ENCODE data around the gene CLDN7.

The CLDN7 gene

DNA sequence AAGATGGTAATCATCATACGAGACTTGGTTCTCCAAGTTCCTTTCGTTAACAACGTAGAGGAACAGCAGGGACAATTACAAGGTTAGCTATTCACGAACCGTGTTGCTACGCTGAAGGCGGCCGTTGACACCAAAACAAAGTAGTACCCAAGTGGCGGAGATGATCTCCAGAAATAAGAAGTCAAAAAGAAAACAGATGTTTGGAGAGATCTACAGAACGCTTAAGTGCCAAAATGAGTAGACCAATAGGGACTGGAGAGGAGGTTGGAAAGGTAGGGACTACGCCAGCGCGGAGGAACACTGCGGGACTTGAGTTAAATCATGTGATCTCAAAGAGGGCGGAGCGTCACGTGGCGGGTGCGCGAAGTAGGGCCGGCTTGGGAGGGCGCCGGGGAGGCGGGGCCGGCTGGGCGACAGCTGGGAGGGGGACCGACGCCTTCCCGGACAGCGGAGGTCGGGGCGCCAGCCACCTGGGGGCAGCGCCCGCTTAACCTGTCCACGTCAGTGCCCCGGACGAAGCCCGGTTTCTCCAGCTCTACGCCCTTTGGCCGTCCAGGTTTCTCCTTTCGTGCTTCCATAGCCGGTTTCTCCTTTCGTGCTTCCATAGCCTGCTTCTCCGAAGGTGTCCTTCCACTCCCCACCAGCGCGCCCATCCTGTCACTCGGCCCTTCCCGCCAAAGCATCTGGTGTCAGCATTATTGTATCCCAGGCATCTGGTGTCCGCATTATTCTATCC is 19.4 kb downstream of the CLDN7 start:
- peak; percentile 91 for DNase-seq (ENCODE audit: low spot score)
- TF ChIP-seq, protein P1, sequence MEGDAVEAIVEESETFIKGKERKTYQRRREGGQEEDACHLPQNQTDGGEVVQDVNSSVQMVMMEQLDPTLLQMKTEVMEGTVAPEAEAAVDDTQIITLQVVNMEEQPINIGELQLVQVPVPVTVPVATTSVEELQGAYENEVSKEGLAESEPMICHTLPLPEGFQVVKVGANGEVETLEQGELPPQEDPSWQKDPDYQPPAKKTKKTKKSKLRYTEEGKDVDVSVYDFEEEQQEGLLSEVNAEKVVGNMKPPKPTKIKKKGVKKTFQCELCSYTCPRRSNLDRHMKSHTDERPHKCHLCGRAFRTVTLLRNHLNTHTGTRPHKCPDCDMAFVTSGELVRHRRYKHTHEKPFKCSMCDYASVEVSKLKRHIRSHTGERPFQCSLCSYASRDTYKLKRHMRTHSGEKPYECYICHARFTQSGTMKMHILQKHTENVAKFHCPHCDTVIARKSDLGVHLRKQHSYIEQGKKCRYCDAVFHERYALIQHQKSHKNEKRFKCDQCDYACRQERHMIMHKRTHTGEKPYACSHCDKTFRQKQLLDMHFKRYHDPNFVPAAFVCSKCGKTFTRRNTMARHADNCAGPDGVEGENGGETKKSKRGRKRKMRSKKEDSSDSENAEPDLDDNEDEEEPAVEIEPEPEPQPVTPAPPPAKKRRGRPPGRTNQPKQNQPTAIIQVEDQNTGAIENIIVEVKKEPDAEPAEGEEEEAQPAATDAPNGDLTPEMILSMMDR (IDR thresholded peaks at IDR 0.05; ENCODE audit: extremely low read depth, missing control alignments), result no peak

DNA sequence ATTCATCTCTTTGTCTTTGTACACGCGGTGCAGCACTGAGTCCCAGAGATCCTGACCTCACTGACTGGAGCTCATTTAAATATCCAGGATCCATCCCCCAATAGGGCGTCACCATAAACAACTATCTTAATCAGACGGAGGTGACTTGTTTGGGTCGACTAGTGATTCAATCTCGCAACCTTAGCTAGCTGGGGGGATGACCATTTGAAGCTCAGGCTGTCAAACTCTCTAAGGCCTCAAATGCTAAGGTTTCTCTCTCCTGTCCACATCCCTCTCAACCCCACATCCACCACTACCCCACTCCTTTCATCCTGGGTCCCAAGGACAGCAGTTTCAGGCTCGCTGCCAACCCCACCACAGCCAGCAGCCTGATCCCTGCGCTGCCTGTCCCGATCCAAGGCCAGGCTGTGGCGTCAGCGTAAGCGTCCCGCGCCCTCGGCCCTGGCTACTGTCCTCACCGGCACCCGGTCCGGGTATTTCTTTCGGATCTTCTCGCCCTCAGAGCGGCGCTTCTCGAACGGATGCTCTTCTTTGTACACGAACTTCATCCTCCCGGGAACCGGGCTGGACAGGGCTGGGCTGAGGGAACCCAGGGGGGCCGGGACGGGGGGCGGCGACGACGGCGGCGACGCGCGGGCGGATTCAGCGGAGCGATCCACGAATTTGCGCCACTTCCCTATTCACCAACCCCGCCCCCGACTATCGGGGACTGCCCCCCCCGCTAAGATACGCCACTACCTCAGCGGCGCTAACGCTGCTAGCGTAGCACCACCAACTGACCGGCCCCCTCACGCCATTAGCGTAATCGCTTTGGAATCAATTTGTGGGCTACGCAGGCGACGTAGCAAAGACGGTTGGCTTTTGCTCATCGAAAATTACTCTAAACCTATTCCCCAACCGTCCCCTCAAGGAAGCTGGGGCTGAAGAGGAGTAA is 20.2 kb downstream of the CLDN7 start, which contains the start of gene GABARAP:
GABARAP (minus strand) TSS at position 667 of the 934 bp plus-strand sequence; CDS start at position 548, 119 bp downstream.
- DNase-seq (ENCODE audit: low spot score), result peak; percentile 85
- TF ChIP-seq, protein P1 (IDR thresholded peaks at IDR 0.05; ENCODE audit: extremely low read depth, missing control alignments), result no peak

DNA sequence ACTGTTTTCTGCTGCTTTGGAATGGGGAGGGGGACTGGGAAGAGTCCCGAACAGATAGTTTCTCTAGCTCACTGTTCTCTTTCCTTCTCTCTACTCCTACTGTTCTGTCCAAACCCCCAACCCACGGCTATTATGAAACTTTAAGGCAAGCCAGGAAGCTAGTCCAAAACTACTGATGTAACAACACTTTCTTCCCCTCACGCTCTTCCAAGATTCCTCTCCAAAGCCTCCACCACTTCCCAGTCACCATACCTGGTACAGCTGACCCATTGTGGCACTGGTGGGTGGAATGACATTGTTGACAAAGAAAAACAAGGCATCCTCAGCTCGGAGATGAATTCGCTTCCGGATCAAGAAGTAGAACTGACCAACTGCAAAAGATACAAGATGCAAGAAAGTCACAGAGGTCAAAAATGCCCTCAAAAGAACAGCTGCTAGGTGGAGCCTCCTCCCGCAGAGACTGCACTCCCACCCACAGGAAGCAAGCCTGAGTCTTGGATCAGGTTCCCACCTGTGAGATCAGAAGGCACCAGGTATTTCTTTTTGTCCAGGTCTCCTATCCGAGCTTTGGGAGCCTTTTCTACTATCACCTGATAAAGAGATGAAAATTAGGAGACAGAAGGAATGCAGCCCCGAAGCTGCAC is 21.1 kb downstream of the CLDN7 start:
- TF ChIP-seq, protein P1 (IDR thresholded peaks at IDR 0.05; ENCODE audit: extremely low read depth, missing control alignments), result no peak
- DNase-seq (ENCODE audit: low spot score), result no peak

DNA sequence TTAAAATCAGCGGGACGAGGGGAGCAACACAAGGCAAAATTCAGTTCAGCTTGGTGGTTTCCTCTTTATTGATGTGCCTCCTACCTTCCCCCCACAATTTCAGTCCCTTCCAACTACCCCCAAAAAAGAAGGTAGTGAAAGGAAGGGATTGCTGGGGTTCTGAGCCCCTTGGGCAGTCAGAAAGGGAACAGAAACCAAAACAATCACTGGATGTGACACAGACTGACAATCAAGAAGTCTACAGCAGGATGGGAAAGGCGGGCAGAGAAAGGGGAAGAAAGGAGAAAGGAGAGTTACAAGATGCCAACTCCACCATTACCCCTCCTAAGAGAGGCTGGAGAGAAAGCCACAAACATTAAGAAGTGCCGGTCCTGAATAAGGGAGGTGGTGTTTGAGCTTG is 21.9 kb downstream of the CLDN7 start:
- TF ChIP-seq, protein P1 (IDR thresholded peaks at IDR 0.05; ENCODE audit: extremely low read depth, missing control alignments), result no peak
- DNase-seq (ENCODE audit: low spot score), result no peak

DNA sequence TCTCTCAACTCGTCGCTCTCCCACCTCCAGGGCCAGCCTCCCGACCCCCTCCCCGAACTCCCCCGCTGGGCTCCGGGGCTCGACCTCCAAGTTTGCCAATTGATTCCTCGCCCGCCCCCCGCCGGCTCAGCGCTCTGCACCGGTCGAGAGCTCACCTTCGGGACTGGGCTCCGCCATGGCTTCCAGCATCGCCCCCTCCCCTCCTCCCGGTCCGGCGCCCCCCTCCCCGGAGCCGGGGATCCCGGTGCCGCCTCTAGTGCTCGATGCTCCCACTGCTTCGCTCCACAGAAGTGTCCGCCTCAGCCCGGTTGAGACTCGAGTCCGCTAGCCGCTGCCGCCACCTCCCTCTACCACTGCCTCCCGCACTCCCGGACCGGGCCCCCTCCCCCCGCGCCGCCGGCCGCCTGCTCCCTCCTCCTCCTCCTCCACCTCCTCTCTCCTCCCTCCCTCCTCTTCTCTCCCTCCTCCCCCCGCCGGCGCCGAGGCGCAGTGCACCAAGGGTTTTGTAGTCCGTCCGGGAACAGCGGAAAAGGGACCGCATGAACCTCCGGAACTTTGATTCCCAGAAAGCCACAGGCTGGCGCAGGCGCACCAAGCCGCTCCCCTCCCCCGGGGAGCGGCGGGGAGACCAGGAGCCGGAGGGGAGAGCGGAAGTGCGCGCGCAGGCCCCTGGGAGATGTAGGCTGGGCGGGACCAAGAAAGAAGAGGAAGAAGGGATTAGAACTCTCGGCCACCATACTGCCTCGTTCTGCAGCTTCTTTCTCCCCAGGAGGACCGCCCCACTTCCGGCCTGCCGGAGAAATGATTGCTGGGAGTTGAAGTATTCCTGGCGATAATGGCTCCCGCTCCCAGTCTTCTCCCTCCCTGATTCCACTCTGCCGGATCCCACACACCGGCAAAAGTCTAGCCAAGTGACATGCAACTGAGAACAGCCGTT is 22.9 kb downstream of the CLDN7 start, which contains the start of gene PHF23:
PHF23 (minus strand) TSS at position 367 of the 937 bp plus-strand sequence; CDS start at position 189, 178 bp downstream.
- peak; percentile 98 for DNase-seq (ENCODE audit: low spot score)
- TF ChIP-seq, protein P1 (IDR thresholded peaks at IDR 0.05; ENCODE audit: extremely low read depth, missing control alignments), result no peak

DNA sequence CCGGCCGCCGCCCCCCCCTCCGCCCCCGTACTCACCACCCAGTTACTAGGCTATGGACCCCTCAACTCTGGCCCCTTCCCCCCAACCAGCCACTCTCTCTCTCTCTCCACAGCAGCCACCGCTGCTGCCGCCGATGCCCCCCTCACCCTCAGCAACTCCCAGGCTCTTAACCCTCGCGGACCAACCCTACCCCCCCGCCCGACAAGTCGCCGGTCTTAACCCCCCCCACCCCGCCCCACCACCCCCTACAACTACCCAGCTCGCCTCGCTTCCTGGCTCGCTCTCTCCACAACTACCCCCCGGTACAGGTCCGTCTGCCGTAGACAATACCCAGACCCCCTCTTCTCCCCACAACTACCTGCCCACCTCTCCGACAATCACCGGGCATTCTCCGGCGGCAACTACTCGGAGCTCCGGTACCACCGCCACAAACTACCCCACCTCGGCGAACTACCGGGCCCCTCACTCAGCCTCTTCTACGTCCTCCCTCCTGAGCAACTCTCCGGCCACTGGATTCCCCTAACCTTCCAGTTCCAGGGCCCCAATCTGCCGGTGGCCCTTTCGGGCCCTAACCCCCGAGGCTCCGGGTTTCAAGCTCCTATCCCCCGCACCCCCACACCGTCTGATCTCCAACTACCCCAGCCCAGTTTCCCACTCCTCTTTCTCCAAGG is 23.7 kb downstream of the CLDN7 start:
- TF ChIP-seq, protein P1 (IDR thresholded peaks at IDR 0.05; ENCODE audit: extremely low read depth, missing control alignments), result no peak
- peak; percentile 47 for DNase-seq (ENCODE audit: low spot score)
